ENCODE results near the gene PTK6. TPM values are rescaled to one million over a fixed set of nuclear protein-coding genes. Genes with fewer than 3 reads are reported as not detected.

Gene PTK6
- not detected in 2 replicates for polyA plus RNA-seq

DNA sequence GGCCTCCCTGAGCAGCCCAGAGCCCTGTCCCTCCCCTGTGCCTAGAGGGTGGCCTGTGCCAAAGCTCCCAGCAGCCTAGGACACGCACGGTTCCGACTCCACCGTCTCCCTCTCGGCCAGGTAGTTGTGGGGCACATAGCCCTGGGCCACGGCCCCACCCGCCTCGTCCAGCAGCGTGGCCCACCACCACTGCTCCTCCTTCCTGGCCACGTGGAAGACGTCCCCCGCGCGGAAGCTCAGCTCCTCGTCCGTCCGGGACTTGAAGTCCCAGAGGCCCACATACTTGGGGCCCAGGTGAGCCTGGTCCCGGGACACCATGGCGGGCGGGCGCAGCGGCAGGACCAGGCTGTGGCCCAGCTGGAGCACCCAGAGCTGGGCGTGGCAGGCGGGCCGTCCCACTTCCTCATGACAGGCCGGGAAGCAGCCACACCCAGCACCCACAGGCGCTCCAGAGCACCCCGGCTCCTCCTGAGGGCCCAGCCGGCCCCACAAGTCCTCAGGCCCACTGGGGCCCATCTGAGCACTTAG lies at the start of gene PTK6:
Gene PTK6 (minus strand): TSS at position 380 of the 528 bp plus-strand sequence. CDS start 62 bp downstream, at position 318.

DNA sequence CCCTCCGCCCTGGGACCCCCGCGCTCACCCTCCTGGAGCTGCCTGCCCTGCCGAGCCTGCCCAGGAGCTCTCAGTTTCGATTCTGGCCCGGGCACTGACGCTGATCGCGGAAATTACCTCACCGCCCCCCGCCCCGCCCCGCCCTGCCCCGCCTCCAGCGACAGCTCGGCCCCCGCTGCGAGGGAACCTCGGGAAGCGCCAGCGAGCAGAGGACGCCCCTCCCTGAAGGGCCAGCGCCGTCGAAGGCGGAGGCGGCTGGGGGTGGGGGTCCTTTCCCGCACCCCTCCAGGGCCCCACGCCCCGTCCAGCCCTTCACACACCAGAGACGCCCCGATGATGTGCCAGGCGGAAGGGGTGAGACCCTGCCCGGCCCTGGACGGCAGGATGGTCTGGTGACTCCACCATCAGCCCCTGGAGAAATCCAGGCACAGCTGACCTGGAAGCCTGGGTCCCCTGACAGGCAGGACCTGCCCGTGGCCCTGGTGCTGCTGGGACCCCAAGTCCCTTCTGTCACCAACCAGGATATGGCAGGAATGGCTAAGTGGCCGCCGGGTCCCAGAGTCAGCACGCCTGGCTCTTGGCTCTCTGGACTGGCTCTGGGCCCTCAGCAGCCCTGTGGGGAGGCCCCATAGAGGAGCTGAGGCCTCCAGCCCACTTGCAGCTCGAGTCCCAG lies 37.1 kb upstream of the PTK6 start, which contains the start of gene HELZ2:
Gene HELZ2 (minus strand): TSS at position 84 of the 673 bp plus-strand sequence. CDS start 1,854 bp downstream, outside the sequence.

DNA sequence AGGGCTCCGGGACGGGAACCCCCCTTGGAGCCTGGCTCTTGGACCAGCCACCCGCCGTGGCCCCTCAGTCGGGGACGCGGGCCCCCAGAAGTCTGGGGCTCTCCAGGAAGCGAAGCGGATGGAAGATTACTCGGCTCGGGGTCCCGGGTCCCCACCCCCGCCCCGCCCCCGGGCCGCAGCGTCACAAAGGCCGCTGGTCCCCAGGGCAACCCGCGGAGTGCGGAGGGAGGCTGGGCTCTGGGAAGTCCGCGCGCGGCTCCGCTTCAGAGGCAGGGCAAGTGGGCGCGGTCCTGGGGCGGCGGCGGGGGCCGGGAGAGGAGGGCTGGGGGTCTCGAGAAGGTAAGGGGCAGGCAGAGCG lies 16.7 kb upstream of the PTK6 start, which contains the start of gene FNDC11:
Gene FNDC11 (plus strand): TSS at position 227 of the 358 bp plus-strand sequence. CDS start 1,505 bp downstream, outside the sequence.

DNA sequence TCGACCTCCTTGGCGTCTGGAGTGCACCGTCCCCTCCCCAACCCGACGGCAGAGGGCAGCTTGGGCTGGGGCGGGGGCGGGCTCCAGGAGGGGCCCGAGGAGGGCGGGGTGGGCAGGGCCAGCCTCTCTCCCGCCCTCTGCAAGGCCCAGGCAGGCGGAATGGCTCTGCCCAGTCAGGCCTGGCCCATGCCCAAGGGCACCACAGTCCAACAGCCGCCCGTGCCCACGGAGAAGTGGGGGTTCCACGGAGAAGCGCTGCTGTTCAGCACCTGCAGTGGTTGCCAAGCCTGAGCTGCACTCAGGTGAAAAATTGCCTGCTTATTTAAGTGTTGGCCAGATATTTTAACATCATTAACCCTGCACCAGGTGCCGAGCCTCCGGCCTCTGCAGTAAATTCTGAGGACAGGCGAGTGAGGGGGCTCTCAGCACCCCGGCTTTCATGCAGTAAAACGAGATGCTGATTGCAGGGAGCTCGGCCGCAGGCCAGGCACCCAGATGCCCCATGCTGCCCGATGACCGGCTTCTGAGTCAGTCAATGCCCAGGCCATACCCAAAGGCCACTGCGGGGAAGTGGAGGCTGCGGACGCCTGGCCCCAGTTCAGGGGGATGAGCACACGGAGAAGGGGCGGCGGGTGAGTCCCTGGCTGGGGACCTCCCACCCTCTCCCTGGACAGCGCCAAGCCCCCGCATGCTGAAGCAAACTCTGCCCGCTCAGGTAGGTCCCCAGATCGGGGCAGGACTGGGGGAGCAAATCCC lies 10.7 kb upstream of the PTK6 start, which contains the start of gene SRMS:
Gene SRMS (minus strand): TSS at position 25 of the 756 bp plus-strand sequence. CDS start 286 bp downstream, outside the sequence.

DNA sequence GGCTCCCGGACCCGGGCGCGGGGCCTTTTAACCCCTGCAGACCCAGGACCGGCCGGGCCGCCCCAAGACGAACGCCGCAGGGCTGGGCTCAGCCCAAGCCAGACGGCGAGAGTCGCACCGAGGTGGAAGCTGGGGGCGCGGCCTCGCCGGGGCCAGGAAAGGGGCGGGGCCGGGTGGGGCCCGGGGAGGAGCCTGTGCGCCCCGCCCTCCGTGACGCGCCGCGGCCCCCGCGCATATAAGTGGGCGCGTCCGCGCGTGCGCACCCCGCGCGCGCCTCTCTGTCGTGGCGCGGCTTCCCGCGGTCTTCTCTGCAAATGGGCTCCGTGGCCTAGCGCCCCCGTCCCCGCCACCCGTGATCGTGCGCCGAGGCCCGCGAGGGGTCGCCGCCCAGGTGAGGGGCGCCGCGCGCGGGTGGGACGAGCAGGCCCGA lies 16.7 kb downstream of the PTK6 start, which contains the start of gene PPDPF:
Gene PPDPF (plus strand): TSS at position 262 of the 430 bp plus-strand sequence. CDS start 544 bp downstream, outside the sequence.

DNA sequence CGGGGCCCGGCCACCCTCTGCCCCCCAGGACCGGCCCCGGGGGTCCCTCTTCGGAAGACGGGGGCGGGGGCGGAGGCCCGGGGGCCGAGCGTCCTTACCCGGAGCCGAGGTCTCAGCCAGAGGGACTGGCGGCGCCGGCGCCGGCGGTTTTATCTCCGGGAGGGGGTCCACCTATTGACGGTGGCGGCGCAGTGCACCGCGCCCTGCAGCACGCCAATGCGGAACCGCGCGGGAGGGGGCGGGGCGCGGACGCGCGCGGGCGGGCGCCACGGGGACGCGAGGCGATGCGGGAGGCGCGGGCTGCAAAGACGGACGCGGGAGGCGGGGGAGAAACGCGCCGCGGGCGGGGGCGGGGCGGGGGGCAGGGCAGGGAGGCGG lies 38.2 kb downstream of the PTK6 start, which contains the start of gene EEF1A2:
Gene EEF1A2 (minus strand): TSS at position 124 of the 378 bp plus-strand sequence. CDS start 1,320 bp downstream, outside the sequence.

Other genes with a start within 250 kb of the PTK6 start
- 0.59 and 1.3 TPM in 2 replicates for gene COL20A1, start 244.2 kb downstream of the PTK6 start, polyA plus RNA-seq
- 2.4 and 2.5 TPM in 2 replicates for gene CHRNA4, start 176.0 kb downstream of the PTK6 start, polyA plus RNA-seq
- gene KCNQ2, start 64.7 kb downstream of the PTK6 start, polyA plus RNA-seq: 8.7 and 11.4 TPM in 2 replicates
- 13.6 and 15.1 TPM in 2 replicates for gene EEF1A2, start 38.3 kb downstream of the PTK6 start, polyA plus RNA-seq
- gene PPDPF, start 16.6 kb downstream of the PTK6 start, polyA plus RNA-seq: 2.1 and 3.0 TPM in 2 replicates
- not detected in 2 replicates for gene SRMS, start 10.4 kb upstream of the PTK6 start, polyA plus RNA-seq
- gene FNDC11, start 16.8 kb upstream of the PTK6 start, polyA plus RNA-seq: not detected in 2 replicates
- not detected in 2 replicates for gene HELZ2, start 36.9 kb upstream of the PTK6 start, polyA plus RNA-seq
- gene GMEB2, start 89.7 kb upstream of the PTK6 start, polyA plus RNA-seq: 0.35 and 1.3 TPM in 2 replicates
- 30.7 and 32.0 TPM in 2 replicates for gene STMN3, start 116.0 kb upstream of the PTK6 start, polyA plus RNA-seq
- 0.21 TPM in 1 of 2 replicates, not detected in the other for gene RTEL1, start 120.9 kb upstream of the PTK6 start, polyA plus RNA-seq
- not detected in 2 replicates for gene TNFRSF6B, start 159.3 kb upstream of the PTK6 start, polyA plus RNA-seq
- gene ARFRP1, start 170.6 kb upstream of the PTK6 start, polyA plus RNA-seq: 1.7 and 5.3 TPM in 2 replicates
- gene ZGPAT, start 170.7 kb upstream of the PTK6 start, polyA plus RNA-seq: 0.38 and 0.73 TPM in 2 replicates
- not detected in 2 replicates for gene LIME1, start 199.3 kb upstream of the PTK6 start, polyA plus RNA-seq
- gene SLC2A4RG, start 202.4 kb upstream of the PTK6 start, polyA plus RNA-seq: 0.93 TPM in 1 of 2 replicates, not detected in the other